ENCODE results near the gene CNTN1. TPM values are rescaled to one million over a fixed set of nuclear protein-coding genes. Genes with fewer than 3 reads are reported as not detected.

The CNTN1 gene
- total RNA-seq, 2 experiments from 2014 or later: not detected

DNA sequence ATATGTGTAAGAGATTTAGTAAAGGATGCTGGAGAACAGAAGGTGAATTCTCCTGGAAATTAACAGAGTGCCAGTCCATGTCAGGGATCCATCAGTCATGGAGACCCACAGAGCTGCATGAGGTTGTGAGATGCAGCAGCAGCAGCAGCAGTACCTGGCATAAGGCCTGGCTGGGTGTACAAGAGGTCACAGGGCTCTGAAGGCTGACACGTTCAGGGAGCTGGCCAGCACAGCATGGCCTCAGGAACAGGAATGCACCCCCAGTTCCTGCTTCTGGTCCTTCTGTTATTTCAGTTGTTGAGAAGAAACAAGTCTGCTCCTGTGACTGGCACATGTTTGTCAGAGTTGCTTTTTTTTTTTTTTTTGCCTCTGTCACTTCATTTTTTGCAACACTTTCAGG, 210.8 kb downstream of the CNTN1 start:
- POLR2A ChIA-PET: no interaction called here
- CTCF ChIA-PET: no interaction called here
- Mint-ChIP-seq H3K4me3 (no peak overlapping the region), H3K4me1 (ENCODE audit: low read depth) (no peaks in the 10 kb centered on the region), H3K9me3 (no peaks in the 10 kb centered on the region), H3K36me3 (ENCODE audit: low read depth) (no peaks in the 10 kb centered on the region), H3K27me3 (no peaks in the 10 kb centered on the region), H3K27ac (no peak overlapping the region)
- intact Hi-C loops (cut with micrococcal nuclease): no loop called here
- TF ChIP-seq, protein P1, sequence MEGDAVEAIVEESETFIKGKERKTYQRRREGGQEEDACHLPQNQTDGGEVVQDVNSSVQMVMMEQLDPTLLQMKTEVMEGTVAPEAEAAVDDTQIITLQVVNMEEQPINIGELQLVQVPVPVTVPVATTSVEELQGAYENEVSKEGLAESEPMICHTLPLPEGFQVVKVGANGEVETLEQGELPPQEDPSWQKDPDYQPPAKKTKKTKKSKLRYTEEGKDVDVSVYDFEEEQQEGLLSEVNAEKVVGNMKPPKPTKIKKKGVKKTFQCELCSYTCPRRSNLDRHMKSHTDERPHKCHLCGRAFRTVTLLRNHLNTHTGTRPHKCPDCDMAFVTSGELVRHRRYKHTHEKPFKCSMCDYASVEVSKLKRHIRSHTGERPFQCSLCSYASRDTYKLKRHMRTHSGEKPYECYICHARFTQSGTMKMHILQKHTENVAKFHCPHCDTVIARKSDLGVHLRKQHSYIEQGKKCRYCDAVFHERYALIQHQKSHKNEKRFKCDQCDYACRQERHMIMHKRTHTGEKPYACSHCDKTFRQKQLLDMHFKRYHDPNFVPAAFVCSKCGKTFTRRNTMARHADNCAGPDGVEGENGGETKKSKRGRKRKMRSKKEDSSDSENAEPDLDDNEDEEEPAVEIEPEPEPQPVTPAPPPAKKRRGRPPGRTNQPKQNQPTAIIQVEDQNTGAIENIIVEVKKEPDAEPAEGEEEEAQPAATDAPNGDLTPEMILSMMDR (IDR thresholded peaks at IDR 0.05): no peak
- ATAC-seq (no peak), DNase-seq (no peak)

DNA sequence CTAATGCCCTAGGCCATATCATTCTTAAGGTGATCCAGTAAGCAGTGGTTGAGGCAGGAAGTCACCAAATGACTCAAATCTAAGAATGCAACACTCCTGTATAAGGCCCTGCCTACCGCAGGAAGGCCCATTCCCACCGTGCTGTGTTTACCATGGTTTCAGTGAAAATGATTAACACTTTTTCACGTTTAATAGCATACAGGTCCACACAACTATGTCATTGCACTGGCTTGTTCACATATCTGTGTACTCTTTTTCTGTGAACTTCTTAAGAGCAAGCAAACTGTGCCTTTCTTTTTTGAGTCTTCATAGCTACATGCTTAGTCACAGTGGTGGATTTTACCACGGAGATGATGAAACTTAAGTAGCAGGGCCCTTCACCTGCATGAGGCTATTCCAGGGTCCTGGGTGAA, 214.9 kb downstream of the CNTN1 start:
- DNase-seq: no peak
- POLR2A ChIA-PET: no interaction called here
- no peaks in the 10 kb centered on the region for H3K27me3 Mint-ChIP-seq
- no peaks in the 10 kb centered on the region for H3K4me1 Mint-ChIP-seq (ENCODE audit: low read depth)
- H3K9me3 Mint-ChIP-seq: no peaks in the 10 kb centered on the region
- TF ChIP-seq, protein P1 (IDR thresholded peaks at IDR 0.05): no peak
- H3K4me3 Mint-ChIP-seq: no peak overlapping the region
- H3K27ac Mint-ChIP-seq: no peak overlapping the region
- intact Hi-C loops (cut with micrococcal nuclease): no loop called here
- ATAC-seq: peak; percentile 24
- CTCF ChIA-PET: no interaction called here
- H3K36me3 Mint-ChIP-seq (ENCODE audit: low read depth): no peaks in the 10 kb centered on the region

DNA sequence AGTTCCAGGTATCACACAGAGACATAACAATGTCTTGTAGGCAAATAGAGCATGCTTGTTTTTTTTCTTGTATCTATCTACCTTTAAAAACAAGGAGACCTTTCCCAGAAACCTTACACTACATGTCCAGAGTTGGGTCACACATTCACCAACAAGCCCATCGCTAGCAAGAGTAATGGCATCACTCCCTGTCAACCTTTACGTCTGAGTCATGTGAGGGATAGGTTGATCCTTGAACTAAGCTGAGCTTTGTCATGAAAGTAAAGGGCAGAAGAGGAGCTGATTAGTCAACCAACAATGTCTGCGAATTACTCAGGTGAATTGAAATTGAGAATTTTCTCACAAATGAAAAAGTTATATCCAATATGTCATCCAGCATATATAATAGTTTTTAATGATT, 219.4 kb downstream of the CNTN1 start:
- H3K4me3 Mint-ChIP-seq: no peak overlapping the region
- TF ChIP-seq, protein P1 (IDR thresholded peaks at IDR 0.05): no peak
- intact Hi-C loops (cut with micrococcal nuclease): no loop called here
- H3K27me3 Mint-ChIP-seq: no peaks in the 10 kb centered on the region
- CTCF ChIA-PET: no interaction called here
- no peak for DNase-seq
- H3K36me3 Mint-ChIP-seq (ENCODE audit: low read depth): no peaks in the 10 kb centered on the region
- POLR2A ChIA-PET: no interaction called here
- H3K9me3 Mint-ChIP-seq: no peaks in the 10 kb centered on the region
- no peaks in the 10 kb centered on the region for H3K4me1 Mint-ChIP-seq (ENCODE audit: low read depth)
- no peak overlapping the region for H3K27ac Mint-ChIP-seq
- ATAC-seq: no peak

DNA sequence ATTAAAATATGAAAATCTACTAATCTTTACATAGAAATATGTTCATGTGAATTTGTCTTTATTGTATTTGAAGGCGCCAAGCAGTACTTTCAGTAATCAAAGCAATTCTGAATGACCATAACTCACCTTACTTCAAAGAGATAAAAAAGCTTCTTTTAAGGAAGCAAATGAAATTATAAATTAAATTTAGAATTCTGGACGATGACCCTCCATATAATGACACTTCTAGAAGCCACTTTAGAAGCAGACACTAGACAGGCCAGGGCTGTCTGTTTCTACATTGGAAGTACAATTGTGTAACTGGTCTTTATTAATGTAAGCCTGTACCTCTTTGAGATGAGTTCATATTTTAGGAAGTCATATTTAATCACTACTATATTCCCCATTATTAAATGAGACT, 222.9 kb downstream of the CNTN1 start:
- DNase-seq: no peak
- TF ChIP-seq, protein P1 (IDR thresholded peaks at IDR 0.05): no peak
- ChIA-PET POLR2A (no interaction called here), CTCF (no interaction called here)
- Mint-ChIP-seq H3K36me3 (ENCODE audit: low read depth) (no peaks in the 10 kb centered on the region), H3K27ac (no peak overlapping the region), H3K9me3 (no peaks in the 10 kb centered on the region), H3K4me1 (ENCODE audit: low read depth) (no peaks in the 10 kb centered on the region), H3K4me3 (no peak overlapping the region), H3K27me3 (no peaks in the 10 kb centered on the region)
- no peak for ATAC-seq
- intact Hi-C loops (cut with micrococcal nuclease): no loop called here

DNA sequence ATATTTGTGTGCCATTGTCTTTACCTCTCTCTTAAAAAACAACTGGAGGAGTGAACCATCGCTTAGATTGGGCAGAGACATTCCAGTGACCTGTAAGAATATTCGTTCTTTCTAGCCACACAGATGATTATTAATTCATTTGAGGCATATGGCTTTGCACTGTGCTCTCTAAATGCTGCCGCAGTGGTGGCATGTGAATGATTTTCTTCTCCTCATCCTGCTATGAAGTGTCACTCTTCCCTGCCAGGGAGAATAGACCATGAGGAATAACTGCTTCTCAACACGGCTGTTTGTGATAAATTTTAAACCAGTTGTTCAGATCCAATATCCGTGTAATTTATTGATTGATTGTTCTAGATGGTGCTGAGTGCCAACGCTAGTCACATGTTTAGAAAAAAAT, 225.3 kb downstream of the CNTN1 start:
- no peaks in the 10 kb centered on the region for H3K36me3 Mint-ChIP-seq (ENCODE audit: low read depth)
- H3K9me3 Mint-ChIP-seq: no peaks in the 10 kb centered on the region
- no peak overlapping the region for H3K4me3 Mint-ChIP-seq
- POLR2A ChIA-PET: no interaction called here
- no peaks in the 10 kb centered on the region for H3K27me3 Mint-ChIP-seq
- no peak overlapping the region for H3K27ac Mint-ChIP-seq
- TF ChIP-seq, protein P1 (IDR thresholded peaks at IDR 0.05): no peak
- DNase-seq (no peak), ATAC-seq (no peak)
- CTCF ChIA-PET: interaction anchor here (1.0 kb wide), 1 partner anchor 296 kb away, joined by 3 read pairs; no protein-coding TSS in a partner anchor
- intact Hi-C loops (cut with micrococcal nuclease): no loop called here
- H3K4me1 Mint-ChIP-seq (ENCODE audit: low read depth): no peaks in the 10 kb centered on the region
